Measurements from ENCODE around the gene NELFB.
A peak's percentile ranks its signal among the peaks of the same experiment; 100 is the strongest.

The NELFB gene

GRCh38 chr9:137254624-137255447, at the start of gene NELFB:
Gene NELFB (plus strand): TSS chr9:137255327.
- peak; percentile 83 for DNase-seq (ENCODE audit: low spot score)

- DNase-seq (ENCODE audit: low spot score): no peak
Observed at GRCh38 chr9:137206602-137207001, 48.5 kb upstream of the NELFB start.

GRCh38 chr9:137211532-137211931, 43.6 kb upstream of the NELFB start:
- DNase-seq (ENCODE audit: low spot score): no peak

- no peak for DNase-seq (ENCODE audit: low spot score)
Observed at GRCh38 chr9:137212520-137212919, 42.6 kb upstream of the NELFB start.

GRCh38 chr9:137213160-137214060, 41.7 kb upstream of the NELFB start:
- DNase-seq (ENCODE audit: low spot score): no peak

GRCh38 chr9:137214620-137215019, 40.5 kb upstream of the NELFB start:
- DNase-seq (ENCODE audit: low spot score): no peak

GRCh38 chr9:137215196-137215986, 39.7 kb upstream of the NELFB start:
- no peak for DNase-seq (ENCODE audit: low spot score)

GRCh38 chr9:137216188-137216965, 38.8 kb upstream of the NELFB start:
- DNase-seq (ENCODE audit: low spot score): no peak

GRCh38 chr9:137217276-137218211, 37.6 kb upstream of the NELFB start:
- no peak for DNase-seq (ENCODE audit: low spot score)

- DNase-seq (ENCODE audit: low spot score): no peak
Observed at GRCh38 chr9:137218212-137218753, 36.8 kb upstream of the NELFB start.

- DNase-seq (ENCODE audit: low spot score): no peak
Observed at GRCh38 chr9:137218754-137219271, 36.3 kb upstream of the NELFB start.

GRCh38 chr9:137219757-137220316, 35.3 kb upstream of the NELFB start:
- DNase-seq (ENCODE audit: low spot score): no peak

- DNase-seq (ENCODE audit: low spot score): no peak
Observed at GRCh38 chr9:137220317-137221094, 34.6 kb upstream of the NELFB start.

GRCh38 chr9:137221095-137221505, 34.0 kb upstream of the NELFB start:
- DNase-seq (ENCODE audit: low spot score): no peak

- DNase-seq (ENCODE audit: low spot score): no peak
Observed at GRCh38 chr9:137221506-137222111, 33.5 kb upstream of the NELFB start.

- no peak for DNase-seq (ENCODE audit: low spot score)
Observed at GRCh38 chr9:137222190-137223077, 32.7 kb upstream of the NELFB start, which contains the start of gene RNF208. Gene RNF208 (minus strand): TSS chr9:137222240. CDS start chr9:137221212, 1,028 bp downstream.
